SK-N-SH treated with all-trans-retinoic acid at 6 μM for 48 hours (cell line): Measurements from ENCODE around the gene PIK3R5.

Experiments
- ARNTL ChIP-seq: fragments of 450-650 bp; formaldehyde crosslinking; IDR thresholded peaks from 2 replicates; pipeline ENCODE4 v1.5.0; 2020; ENCODE audit warnings: low read depth, mild to moderate bottlenecking, moderate library complexity, borderline replicate concordance
- CSRNP3 ChIP-seq: fragments of 250-450 bp; sonication (Bioruptor Pico); IDR thresholded peaks from 2 replicates; pipeline ENCODE4 v1.5.1; 2021; ENCODE audit warnings: mild to moderate bottlenecking, moderate library complexity
- ESRRG ChIP-seq: fragments of 250-450 bp; sonication (Bioruptor Pico); IDR thresholded peaks from 2 replicates; pipeline ENCODE4 v1.6.1; 2021; ENCODE audit warnings: mild to moderate bottlenecking
- PATZ1 ChIP-seq: fragments of 250-450 bp; sonication (Bioruptor Pico); IDR thresholded peaks from 2 replicates; pipeline ENCODE4 v1.8.0; 2020; ENCODE audit warnings: mild to moderate bottlenecking, moderate library complexity, borderline replicate concordance
- PPARA ChIP-seq: fragments of 250-450 bp; sonication (Bioruptor Pico); IDR thresholded peaks from 2 replicates; pipeline ENCODE4 v1.5.0; 2020; ENCODE audit warnings: mild to moderate bottlenecking, borderline replicate concordance
- RARB ChIP-seq: fragments of 250-450 bp; sonication (Bioruptor Pico); IDR thresholded peaks from 2 replicates; pipeline ENCODE4 v1.8.0; 2021; ENCODE audit warnings: mild to moderate bottlenecking, moderate library complexity
- ZC3H10 ChIP-seq: fragments of 250-450 bp; sonication (Bioruptor Pico); IDR thresholded peaks from 2 replicates; pipeline ENCODE4 v1.5.1; 2021; ENCODE audit warnings: mild to moderate bottlenecking, moderate library complexity
- ZFP3 ChIP-seq: fragments of 250-450 bp; sonication (Bioruptor Pico); IDR thresholded peaks from 2 replicates; pipeline ENCODE4 v1.5.0; 2020; ENCODE audit warnings: mild to moderate bottlenecking, moderate library complexity
- ZFP30 ChIP-seq: fragments of 450-650 bp; formaldehyde crosslinking; IDR thresholded peaks from 2 replicates; pipeline ENCODE4 v1.5.0; 2022; ENCODE audit warnings: mild to moderate bottlenecking, moderate library complexity
- ZNF70 ChIP-seq: fragments of 450-650 bp; formaldehyde crosslinking; IDR thresholded peaks from 2 replicates; pipeline ENCODE4 v1.5.0; 2020; ENCODE audit warnings: mild to moderate bottlenecking, moderate library complexity
- ZNF8 ChIP-seq: fragments of 450-650 bp; formaldehyde crosslinking; IDR thresholded peaks from 2 replicates; pipeline ENCODE4 v1.5.0; 2020; ENCODE audit warnings: mild to moderate bottlenecking, moderate library complexity

GRCh38 chr17:8914554-8914953 lies 51.0 kb downstream of the PIK3R5 start:
- TF ChIP-seq ZNF8 (no peak), ZNF70 (CRISPR knock-in tag) (no peak), ZFP30 (no peak), ARNTL (CRISPR knock-in tag) (no peak), CSRNP3 (CRISPR knock-in tag) (no peak), ZFP3 (no peak), PATZ1 (CRISPR knock-in tag) (no peak), RARB (CRISPR knock-in tag) (no peak), ZC3H10 (CRISPR knock-in tag) (no peak), PPARA (no peak), ESRRG (CRISPR knock-in tag) (no peak)
